ENCODE results near the gene PEX11A.

Gene PEX11A

DNA sequence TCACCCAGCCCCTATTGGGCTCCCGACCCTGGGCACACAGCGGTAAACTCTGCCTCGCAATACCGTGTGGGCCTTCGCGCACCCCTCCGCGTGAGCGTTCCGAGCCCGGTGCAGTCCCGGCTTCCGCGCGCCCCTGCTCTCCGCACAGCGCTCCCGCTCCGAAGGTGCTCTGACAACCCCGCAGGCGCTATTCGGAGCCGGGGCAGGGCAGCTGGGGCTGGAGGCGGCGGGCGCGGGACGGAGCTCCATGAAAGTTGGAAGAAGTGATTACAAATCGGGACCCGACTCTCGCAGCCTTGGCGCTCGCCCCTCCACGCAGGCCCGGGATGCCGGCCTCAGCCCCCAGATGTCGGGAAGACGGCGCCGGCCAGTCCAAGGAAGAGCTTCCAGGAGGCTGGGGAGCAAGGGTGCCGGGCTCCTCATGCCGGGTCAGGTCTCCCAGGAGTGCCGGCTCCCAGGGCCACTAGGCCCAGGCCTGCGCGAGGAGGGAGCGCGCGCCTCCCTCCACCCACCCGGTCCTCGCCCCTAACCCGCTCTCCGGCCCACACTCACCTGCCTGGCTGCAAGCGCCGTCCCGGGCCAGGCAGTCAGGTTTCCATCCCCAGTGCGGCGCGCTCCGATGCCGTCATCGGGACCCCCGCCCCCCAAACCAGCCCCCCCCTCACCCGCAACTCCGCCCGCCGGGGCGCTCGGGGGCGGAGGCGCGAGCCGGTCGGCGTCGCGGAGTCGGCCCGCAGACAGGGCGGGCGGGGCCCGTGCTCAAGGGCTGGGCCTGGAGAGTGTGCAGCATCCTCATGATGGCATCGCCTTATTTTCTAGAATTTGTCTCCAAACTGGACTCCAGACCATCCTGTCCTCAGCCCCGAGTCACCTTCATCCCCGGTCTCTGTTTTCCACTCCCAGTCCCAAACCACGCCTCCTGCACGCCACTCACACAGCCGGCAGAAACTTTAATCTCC, 35.4 kb downstream of the PEX11A start, which contains the start of gene KIF7 (continued):
- no peak for TF ChIP-seq PRDM2 (tag by site-specific recombination; IDR thresholded peaks at IDR 0.05; ENCODE audit: borderline replicate concordance)
- peak; percentile 48; the same call in 1 of the 2 replicates for TF ChIP-seq KLF17 (tag by site-specific recombination; IDR thresholded peaks at IDR 0.05)
- TF ChIP-seq ZBTB7A (tag by site-specific recombination; IDR thresholded peaks at IDR 0.05; ENCODE audit: low read depth), result peak; percentile 70; the same call in 1 of the 2 replicates
- 0 out of 2 replicates have a peak, but pooled peaks have one; percentile 50 for TF ChIP-seq ZSCAN30 (tag by site-specific recombination; IDR thresholded peaks at IDR 0.05)
- no peak for TF ChIP-seq IKZF3 (tag by site-specific recombination; IDR thresholded peaks at IDR 0.05)
- no peak for TF ChIP-seq ZNF239 (tag by site-specific recombination; IDR thresholded peaks at IDR 0.05)
- no peak for TF ChIP-seq ZNF654 (tag by site-specific recombination; IDR thresholded peaks at IDR 0.05; ENCODE audit: low read depth)
- TF ChIP-seq ZNF473 (tag by site-specific recombination; IDR thresholded peaks at IDR 0.05), result no peak
- TF ChIP-seq, protein P1, sequence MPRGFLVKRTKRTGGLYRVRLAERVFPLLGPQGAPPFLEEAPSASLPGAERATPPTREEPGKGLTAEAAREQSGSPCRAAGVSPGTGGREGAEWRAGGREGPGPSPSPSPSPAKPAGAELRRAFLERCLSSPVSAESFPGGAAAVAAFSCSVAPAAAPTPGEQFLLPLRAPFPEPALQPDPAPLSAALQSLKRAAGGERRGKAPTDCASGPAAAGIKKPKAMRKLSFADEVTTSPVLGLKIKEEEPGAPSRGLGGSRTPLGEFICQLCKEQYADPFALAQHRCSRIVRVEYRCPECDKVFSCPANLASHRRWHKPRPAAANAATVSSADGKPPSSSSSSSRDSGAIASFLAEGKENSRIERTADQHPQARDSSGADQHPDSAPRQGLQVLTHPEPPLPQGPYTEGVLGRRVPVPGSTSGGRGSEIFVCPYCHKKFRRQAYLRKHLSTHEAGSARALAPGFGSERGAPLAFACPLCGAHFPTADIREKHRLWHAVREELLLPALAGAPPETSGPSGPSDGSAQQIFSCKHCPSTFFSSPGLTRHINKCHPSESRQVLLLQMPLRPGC (tag by site-specific recombination; IDR thresholded peaks at IDR 0.05), result no peak
- TF ChIP-seq KLF7 (tag by site-specific recombination; IDR thresholded peaks at IDR 0.05; ENCODE audit: borderline replicate concordance), result no peak
- TF ChIP-seq ZNF311 (tag by site-specific recombination; IDR thresholded peaks at IDR 0.05; ENCODE audit: borderline replicate concordance), result no peak
- TF ChIP-seq HOXA7 (CRISPR knock-in tag; IDR thresholded peaks at IDR 0.05; ENCODE audit: borderline replicate concordance), result no peak

DNA sequence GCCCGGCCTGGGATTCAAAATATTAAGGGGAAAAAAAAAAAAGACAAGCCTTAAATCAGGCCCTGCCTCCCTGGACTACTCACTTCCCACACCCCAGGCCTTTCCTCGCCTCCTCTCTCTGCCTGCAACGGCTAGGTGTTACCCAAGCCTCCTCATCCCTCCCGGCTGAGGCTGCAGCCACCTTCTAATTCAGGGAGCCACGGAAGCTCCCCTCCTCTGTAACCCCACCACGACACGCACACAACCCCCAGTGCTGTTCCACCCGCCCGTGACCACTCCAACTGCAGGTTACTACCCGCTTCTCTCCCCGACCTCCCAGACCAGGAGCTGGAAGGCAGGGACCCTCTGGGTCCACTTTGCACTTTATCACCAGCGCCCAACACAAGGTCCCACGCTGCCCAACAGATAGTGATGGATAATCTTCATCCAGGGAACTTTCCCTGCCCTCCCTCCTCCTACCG, 36.2 kb downstream of the PEX11A start:
- Histone ChIP-seq H3K27ac (ENCODE audit: extremely low read depth, low read depth, low read length) (peak overlapping the region; percentile 86; the same call in 1 of the 2 replicates), H3K36me3 (ENCODE audit: control insufficient read depth in 2 of 2, insufficient read depth in 1 of 2, low read length in 2 of 2) (peaks cover 7 to 31% of the 10 kb centered on the region in 2 experiments; a peak in 2 of 3 replicates), H3K9me3 (ENCODE audit: control insufficient read depth, insufficient read depth, low read depth, low read length) (no peaks in the 10 kb centered on the region), H3K4me1 (ENCODE audit: control insufficient read depth, insufficient read depth, low read length) (peaks cover 8% of the 10 kb centered on the region; the same call in 1 of the 2 replicates), H3K4me3 (ENCODE audit: low read depth, low read length) (peak overlapping the region; percentile 89)
- ChIA-PET CTCF (interaction anchor here (1.4 kb wide), 1 partner anchor 19 kb away, joined by 3 read pairs; no protein-coding TSS in a partner anchor), POLR2A (interaction anchor here (0.6 kb wide), 2 partner anchors 16 to 123 kb away, joined by 3 to 7 read pairs; no protein-coding TSS in a partner anchor)
- TF ChIP-seq, protein P2, sequence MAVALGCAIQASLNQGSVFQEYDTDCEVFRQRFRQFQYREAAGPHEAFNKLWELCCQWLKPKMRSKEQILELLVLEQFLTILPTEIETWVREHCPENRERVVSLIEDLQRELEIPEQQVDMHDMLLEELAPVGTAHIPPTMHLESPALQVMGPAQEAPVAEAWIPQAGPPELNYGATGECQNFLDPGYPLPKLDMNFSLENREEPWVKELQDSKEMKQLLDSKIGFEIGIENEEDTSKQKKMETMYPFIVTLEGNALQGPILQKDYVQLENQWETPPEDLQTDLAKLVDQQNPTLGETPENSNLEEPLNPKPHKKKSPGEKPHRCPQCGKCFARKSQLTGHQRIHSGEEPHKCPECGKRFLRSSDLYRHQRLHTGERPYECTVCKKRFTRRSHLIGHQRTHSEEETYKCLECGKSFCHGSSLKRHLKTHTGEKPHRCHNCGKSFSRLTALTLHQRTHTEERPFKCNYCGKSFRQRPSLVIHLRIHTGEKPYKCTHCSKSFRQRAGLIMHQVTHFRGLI (tag by site-specific recombination; IDR thresholded peaks at IDR 0.05), result peak; percentile 70
- TF ChIP-seq ZSCAN5A (tag by site-specific recombination; IDR thresholded peaks at IDR 0.05) (no peak), ZNF341 (tag by site-specific recombination; IDR thresholded peaks at IDR 0.05; ENCODE audit: low read depth) (peak; percentile 78)
- TF ChIP-seq, protein P3, sequence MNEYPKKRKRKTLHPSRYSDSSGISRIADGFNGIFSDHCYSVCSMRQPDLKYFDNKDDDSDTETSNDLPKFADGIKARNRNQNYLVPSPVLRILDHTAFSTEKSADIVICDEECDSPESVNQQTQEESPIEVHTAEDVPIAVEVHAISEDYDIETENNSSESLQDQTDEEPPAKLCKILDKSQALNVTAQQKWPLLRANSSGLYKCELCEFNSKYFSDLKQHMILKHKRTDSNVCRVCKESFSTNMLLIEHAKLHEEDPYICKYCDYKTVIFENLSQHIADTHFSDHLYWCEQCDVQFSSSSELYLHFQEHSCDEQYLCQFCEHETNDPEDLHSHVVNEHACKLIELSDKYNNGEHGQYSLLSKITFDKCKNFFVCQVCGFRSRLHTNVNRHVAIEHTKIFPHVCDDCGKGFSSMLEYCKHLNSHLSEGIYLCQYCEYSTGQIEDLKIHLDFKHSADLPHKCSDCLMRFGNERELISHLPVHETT (tag by site-specific recombination; IDR thresholded peaks at IDR 0.05), result no peak

Data from HEK293 (cell line).